ENCODE measurements around the gene PSMB10.

DNA sequence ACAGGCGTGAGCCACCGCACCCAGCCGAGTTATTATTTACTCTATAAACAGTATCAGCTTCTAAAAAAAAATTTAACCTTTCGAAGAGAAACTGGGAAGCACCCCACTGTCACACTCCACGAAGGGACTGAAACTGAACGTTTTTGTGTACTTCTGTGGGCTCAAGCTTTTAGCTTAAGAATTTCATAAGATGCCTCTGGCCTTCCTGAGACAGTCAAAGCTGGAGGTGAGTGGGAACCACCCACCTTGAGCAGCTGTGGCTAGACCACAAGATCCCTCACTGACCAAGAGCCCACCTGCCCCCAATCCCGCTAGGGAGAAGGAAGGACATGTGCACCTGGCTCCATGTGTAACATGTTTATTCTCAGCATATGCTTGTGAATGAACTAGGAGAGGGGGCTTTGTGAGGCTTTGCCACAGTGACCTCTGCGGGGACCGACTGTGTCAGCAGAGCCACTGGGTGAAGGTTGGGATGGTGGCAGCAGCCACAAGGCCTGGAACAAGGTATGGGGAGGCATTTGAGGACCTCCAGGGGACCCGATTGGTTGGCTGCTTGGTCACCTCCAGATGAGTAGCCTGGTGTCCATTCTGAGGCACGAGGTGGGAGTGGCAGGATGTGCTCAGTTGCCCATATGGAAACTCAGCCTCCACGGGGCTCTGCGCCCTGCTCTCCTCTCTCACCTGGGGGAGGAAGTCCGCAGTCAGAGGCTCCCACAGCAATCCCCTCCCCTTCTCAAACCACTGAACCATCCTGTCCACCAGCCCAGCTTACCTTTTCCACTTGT lies 38.9 kb upstream of the PSMB10 start:
- no peak for TF ChIP-seq POLR2A (IDR thresholded peaks at IDR 0.05)
- TF ChIP-seq, protein P1, sequence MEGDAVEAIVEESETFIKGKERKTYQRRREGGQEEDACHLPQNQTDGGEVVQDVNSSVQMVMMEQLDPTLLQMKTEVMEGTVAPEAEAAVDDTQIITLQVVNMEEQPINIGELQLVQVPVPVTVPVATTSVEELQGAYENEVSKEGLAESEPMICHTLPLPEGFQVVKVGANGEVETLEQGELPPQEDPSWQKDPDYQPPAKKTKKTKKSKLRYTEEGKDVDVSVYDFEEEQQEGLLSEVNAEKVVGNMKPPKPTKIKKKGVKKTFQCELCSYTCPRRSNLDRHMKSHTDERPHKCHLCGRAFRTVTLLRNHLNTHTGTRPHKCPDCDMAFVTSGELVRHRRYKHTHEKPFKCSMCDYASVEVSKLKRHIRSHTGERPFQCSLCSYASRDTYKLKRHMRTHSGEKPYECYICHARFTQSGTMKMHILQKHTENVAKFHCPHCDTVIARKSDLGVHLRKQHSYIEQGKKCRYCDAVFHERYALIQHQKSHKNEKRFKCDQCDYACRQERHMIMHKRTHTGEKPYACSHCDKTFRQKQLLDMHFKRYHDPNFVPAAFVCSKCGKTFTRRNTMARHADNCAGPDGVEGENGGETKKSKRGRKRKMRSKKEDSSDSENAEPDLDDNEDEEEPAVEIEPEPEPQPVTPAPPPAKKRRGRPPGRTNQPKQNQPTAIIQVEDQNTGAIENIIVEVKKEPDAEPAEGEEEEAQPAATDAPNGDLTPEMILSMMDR (IDR thresholded peaks at IDR 0.05) = no peak
